HG03064 (cell line): ENCODE results near the gene PPARGC1A.
A peak's percentile ranks its signal among the peaks of the same experiment; 100 is the strongest.

Experiments
- ATAC-seq: cut with Tn5 transposase; IDR thresholded peaks from one replicate; pipeline ENCODE4 v1.9.1; 2021; ENCODE audit warnings: low read depth; ENCODE audit not compliant: unreplicated experiment

The PPARGC1A gene

DNA sequence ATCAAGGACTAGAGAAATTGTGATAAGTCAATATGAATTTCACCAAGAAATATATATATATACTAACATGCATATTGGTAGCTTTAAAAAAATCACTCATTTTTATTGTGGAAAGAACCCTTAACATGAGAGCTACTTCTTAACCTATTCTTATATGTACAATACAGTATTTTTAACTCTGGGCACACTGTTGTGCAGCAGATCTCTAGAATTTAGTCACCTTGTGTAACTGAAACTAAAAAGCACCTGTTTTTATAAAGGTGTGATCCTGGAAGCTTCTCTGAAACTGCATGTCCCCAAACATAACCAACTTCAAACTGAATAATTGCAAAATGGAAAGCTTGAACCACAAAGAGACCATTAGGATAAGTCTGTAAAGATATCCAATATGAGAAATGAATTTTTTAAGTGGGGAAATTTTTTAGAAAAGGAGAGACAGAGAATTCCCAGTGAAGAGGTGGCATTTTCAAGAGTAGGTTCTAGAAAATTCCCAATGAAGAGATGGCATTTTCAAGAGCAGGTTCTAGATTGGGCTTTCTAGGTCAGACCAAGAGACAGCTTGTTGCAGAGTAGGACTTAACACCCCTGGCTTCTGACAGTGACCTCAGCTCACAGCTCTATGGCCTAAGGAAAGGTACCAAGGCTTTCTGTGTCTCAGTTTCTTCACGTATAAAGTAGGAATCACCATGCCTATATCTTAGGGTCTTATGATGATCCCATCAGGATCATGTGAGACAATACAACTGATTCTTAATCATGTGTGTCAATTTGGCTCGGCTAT is 22.0 kb upstream of the PPARGC1A start:
- peak; percentile 89 for ATAC-seq

DNA sequence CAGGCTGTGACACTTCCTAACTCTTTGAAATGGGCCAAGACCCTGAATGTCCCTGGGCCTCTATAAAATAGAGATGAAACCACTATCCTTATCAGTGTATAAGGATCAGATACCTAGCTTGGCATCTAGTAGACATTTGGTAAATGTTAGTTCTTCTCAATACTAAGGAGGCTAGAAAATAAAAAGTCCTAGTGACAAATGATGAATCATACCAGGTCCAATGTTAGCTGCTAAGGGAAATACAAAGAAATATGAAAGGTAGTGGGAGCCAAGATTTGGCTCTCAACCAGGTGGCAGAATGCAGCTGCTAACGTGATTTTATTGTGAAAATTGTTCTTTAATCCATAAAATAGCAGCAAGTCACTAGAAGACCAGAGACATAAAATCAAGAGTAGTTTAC is 19.8 kb upstream of the PPARGC1A start:
- ATAC-seq, result no peak

DNA sequence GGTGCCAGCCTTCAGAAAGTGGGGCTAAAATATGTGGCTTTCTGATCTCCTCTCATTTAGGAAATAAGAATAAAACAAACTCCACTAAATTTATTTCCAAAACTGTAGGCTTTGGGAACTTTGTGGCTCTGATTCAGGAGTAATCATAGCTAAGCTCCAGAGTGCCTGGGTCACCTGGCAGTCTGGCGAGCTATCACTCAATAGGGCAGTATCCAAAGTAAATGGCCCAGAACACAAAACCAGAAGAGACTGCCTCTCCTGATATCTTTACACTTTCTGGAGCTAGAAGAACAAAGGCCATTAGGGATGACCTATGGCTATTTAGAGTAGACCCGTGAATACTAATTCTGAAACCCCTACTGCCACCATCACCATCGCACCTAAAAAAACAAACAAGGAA is 17.0 kb upstream of the PPARGC1A start:
- no peak for ATAC-seq

DNA sequence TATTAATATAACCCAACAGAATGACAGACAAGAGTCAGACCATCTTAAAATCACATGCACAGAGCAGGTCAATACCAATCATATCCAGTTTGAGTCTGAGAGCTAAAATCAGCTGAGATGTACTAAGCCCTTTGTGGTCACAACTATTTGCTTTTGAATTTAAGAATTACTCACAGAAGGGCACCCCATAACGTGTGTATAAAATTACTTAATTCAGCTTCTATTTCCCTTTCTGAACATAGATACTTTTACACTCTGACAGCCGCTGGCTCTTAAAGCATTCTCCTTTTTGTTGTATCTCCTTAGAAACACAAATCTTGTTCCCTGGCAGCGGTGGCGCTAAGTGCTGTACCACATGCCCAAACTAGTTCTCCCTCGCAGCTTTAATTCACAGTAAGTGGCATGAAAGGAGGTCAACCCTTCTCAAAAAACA is 14.8 kb upstream of the PPARGC1A start:
- no peak for ATAC-seq

DNA sequence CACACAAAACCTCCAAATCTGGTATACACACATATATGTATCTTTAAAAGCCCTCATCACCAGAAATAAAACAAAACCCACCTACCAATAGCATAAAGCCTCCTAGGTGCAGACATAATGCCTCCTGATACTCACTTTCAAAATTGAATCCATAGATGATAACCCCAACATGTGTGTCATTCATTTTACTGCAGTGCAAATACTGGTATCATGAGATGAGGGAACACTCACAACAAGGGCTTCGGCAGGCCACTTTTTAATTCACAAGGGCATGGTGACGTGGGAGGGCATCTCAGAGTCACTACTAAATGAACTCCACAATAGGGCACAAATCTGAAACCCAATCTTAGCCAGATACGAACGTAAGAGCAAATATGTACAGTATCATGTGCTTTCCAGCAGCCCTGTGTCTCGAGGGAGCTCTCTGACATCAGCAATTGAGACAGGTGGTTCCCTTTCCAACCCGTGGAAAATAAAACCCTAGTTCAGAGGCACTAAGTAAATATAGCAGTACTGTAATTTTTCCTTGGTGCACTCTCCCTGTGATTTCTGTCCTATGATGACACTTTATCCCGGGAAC is 14.1 kb upstream of the PPARGC1A start:
- ATAC-seq, result no peak

DNA sequence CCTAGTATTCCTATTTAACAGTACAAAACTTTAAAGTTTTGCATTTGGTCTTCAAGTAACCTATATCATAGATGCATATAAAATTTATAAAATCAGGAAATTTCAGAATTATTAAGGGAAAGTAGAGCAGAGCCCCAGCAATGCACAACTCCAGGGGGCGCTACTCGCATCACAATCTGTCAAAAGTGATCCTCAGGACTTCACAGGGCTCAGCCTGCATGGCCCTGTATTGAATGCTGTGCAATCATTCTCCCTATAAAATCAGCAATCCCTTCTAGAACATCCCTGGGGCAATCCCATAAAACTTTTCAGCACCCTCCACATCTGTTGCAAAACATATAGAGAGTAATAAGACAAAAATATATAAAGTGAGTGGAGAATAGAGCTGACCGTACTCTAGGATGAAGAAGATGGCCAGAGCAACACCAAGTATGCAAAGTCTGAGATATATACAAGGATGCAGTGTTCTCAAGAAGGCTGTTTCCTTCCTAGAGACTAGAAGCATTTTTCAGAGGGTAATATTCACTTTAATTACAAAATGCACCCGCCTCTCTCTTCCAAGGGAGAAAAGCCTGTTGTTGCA is 12.5 kb upstream of the PPARGC1A start:
- ATAC-seq, result no peak

DNA sequence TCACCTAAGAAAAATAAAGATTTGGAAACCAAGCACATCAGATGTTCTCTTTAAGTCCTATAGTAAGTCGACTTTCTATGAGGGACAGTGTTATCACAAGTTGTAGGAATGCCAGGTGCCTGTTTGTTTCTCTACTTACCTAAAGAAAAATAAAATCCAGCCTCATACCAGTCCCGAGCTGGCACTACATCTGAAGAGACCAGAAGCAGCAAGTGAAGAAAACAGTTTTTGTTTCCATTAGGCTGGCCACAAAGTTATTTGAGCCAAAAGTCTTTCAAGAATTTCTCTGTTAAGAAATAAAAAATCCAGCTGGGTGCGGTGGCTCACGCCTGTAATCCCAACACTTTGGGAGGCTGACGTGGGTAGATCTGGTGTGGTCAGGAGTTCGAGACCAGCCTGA is 10.8 kb upstream of the PPARGC1A start:
- ATAC-seq, result no peak

DNA sequence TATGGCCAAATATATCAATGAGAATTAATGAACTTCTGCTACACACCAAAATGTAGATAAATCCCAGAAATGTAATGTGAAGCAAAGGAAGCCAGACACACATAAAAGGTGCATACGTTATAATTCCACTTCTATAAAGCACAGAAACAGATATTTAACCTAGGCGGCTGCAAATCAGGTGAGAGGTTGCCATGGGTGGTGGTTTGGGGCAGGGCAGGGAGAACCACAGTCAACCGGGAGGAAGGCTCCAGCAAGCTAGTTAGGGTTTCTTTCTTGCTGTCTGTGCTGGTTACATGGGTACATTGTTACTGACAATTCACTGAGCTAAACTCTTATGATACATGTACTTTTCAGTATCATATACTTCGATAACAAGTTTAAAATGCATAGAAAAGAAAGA is 9.7 kb upstream of the PPARGC1A start:
- no peak for ATAC-seq

DNA sequence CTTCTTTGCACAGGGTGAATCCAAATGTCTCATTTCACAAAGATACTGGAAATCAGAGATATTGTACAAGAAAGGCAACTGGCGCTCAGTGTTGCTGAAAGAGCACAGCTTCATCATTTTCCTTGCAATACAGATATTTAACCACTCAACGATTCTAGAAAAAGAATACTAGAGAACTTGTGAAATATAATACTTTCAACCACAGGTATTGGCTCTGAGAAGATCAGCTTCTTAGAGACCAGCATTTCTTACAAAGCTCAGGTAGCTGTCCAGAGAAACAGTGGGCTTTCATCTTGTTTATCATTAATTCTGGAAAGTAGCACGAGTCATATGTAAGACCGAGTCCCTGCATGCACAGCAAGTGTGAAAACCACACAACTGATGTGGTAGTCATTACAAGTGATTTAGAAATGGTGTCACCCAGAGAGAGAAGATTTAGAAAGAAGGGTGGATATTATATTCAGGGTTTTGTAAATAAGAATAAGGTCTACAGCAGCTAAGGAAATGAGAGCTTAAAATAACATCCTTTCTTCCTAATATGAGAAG is 7.8 kb upstream of the PPARGC1A start:
- ATAC-seq, result no peak

DNA sequence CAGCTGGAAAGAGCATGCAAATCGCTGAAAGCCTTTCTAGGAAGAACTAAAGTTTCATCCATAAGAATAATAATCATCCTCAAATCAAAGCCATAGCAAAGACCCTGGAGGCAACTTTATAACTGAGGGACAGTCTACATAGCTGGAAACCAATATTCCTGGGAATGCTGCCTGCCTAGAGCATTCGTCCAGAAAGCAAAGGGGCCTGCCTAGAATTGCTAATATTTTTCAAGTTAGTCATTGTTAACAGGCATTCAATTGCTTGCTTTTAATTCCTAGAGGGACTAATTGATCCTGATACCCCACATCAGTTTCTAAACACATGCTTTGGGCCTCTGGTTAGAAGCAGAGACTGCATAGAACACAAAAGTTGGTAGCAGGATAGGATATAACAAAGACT is 4.2 kb upstream of the PPARGC1A start:
- no peak for ATAC-seq

DNA sequence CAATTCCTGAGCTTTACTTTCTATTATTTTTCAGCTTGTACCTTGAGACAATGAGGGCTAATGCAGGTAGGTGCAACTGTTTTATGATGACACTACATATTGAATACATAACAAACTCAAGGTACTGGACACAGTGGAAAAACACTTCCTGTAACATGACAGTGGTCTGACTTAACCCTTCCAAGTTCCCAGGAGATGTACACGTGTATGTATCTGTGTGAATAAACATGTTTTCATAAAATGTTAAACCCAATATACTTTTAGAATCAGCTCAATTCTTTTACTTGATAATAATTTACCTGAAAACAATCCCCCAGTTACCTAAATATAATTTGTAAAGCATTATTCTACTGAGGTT is 1.2 kb upstream of the PPARGC1A start:
- ATAC-seq, result no peak

DNA sequence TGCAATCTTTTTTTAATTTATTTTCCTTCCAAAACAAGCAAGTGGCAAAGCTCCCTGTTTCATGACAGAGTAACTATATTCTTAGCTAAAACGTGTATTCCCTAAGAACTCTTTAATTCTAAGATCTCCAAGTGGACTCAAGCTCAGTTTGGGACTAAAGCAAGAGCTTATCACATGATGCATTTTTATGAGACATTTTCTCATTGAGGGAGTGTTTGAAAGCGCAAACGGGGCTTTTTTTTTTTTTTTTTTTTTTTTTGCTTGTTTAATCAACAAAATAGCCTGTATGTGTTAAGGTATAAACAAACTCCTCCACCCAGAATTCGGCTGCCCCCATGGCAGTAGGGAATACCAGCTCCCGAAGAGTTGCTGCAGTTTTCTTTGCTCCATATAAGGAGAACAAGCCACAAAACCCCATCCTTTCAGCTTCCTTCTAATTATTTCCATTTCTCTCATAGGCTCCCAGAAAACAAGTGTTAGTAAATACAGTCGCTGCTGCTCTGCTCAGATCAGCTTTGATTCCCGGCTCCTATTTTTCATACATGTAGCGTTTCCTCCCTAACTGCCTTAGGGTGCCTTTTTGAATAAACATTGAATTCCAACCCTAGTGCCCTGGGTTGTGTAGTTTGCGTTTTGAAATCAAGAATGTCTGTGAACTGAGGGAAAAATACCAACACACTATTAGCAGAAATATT is 669 bp upstream of the PPARGC1A start:
- ATAC-seq, result no peak

DNA sequence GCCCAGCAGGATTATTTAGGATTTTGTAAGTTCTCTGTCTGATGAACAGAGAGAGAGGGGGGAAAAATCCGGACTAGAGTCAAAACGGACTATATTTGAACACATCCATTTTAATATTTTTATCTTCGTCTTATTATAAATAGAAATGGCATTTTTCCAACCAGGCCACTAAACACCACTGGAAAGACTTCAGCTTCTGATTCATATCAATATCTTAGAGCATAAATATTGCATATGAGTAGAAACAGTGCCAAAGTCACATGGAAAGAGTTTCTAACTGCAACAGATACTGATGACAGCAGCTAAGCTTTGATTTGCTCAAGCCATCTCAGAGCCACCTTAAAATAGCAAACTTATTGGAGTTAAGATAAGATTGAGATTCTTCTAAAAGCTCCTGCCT is 456 bp downstream of the PPARGC1A start:
- ATAC-seq, result no peak

DNA sequence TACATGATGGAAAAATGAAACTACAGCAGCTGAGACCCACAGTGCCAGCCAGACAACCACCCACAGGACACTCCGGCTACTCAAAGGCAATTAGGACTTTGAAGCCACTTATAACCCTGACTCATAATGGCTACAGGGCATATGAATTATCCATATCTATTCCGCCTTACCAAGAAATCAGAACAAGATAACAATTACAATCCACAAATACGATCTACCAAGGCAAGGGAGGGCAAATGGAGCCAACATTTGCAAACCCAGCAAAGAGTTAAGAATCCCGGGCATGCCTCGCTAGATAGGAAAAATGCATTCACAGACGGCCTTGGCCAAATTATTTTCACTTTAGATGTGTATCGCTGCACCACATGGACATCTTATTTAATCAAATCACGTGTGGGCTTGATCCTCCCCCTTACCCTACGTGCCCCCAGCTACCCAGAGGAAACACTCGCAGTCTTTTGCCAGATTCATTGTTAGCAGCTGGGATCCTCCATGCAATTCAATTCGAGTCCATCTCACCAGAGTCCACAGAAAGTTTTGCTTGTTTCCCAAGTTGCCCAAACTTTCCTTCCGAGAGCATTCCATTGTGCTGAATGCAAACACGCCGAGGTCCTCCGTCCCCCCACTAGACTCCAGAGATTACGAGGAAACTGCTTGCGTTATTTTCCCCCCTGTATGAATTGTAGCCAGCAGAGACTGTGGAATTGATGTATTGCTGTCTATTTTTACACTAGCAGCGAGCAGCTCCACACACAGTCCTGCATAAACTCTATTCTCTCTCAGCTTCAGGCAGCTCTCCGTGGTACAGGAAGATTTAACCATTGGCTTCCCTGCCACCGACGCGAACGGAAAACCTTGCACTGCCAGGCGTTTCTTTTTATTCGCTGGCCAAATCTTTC is 1.2 kb downstream of the PPARGC1A start:
- no peak for ATAC-seq

DNA sequence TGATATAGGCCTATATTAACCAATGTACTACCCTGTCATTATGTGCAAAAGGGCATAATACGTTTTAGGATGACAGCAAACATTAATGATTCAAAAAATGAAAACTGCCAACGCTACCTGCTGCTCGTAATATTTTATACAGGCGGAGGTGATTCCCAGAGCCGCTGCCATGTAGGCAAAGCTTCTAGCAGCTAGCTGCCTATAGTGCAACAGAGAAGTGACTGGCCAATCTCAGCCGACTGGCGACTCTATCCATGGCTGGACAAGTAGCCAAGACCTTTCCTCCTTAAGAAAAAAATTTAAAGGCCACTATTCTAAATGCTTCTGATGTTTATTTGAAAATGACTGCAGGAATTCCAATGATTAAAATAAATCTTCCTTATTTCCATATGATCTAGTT is 1.9 kb downstream of the PPARGC1A start:
- ATAC-seq, result no peak

DNA sequence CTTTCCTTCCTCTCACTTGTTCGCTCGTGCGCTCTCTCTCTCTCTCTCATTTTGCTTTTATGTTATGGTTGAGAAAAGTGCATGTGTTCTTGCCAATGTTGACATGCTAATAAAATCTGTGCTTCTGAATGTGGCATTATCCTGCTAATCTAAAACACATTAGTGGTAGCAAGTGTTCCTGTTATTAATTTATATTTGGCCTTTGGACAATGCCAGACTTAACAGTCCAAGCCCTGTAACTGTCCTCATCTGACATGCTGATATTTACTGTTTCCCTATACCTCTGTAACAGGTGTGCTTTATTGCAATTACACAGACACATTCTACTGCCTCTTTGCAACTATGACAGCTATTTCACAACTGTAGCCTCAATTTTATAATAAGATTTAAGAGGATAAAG is 2.7 kb downstream of the PPARGC1A start:
- ATAC-seq, result no peak

DNA sequence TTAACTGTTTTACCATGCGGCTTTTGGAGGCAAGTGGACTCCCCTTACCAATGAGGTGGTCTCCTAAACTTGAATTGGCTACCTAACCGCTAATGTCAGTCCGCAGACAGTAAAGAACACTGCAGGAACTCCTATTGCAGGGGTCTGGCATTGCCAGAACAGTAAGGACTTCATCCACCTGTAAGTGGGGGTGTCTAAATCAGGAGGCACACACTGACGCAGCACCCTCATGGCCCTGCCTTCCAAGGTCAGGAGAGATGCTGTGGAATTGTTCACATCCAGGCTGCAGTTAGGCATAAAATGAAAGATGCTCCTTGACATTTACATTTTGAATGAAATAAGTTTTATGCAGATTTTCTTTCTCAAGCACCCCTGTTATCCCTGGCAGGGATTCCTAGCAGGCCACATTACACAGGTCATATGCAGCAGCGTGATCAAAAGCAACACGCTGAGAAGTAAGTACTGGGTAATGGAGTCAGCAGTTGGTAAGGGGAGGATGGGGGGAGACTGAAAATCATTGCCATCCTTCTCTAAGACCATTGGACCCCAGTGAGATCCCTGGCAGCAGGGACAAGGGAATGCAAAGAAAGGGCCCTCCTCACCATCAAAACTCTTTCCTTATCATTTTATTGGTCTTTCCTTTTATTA is 3.8 kb downstream of the PPARGC1A start:
- no peak for ATAC-seq

DNA sequence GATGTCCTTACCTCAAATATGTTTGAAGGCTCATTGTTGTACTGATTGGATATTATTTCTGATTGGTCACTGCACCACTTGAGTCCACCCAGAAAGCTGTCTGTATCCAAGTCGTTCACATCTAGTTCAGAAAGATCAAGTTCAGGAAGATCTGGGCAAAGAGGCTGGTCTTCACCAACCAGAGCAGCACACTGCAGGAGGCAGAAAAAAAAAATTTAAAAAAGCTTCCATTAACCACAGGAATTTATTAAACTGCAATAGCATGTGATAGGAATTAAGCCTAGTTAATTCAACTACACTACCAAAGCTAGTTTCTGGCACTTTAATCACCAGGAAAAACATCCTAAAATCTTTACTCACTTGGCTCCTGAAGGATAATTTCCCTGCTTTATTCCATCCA is 5.1 kb downstream of the PPARGC1A start:
- no peak for ATAC-seq

DNA sequence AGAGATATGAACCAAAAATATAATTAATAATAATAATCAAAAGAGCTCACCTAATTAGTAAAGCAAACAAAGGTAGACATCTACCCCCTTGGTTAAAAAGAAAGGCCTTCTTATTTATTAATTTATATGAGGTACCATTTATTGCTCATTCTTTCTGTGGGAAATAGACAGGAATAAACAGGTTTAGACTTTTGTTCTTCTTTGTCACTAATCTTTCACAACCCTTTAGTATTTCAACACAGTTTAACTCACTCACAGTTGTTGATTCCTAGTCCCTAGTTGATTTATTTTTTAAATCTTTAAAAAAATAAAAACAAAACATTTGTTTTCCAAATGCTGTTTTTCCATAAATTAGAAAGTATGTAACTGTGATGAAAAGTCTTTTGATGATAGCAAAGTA is 5.6 kb downstream of the PPARGC1A start:
- ATAC-seq, result no peak

DNA sequence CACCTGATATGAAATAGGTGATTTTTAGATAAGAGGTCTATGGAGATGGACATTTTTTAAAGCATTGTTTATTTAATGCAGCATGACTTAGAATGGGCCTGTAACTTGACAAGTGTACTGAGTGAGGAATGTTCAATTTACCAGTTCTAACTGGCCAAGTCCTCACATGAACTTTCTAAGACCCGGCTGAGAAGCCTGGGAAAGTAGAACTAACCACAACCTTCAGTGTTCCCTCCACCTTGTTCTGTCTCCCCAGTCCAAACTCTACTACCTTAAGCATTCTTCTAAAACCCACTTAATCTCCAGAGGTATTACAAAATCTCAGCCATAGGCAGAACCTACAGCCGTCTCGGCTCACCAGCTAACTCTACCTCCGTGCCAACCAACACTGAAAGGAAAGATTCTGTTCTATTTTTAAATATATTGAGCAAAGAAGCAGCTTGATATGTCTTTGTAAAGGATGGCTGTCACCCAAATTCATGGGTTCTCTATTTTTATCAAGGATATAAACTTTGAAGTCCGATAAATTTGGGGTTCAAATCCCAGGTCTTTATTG is 6.8 kb downstream of the PPARGC1A start:
- ATAC-seq, result no peak
